Ovary (tissue), 3 donors: ENCODE results near the gene CFAP73.

Source experiments
- EP300 ChIP-seq: sonication (generic); formaldehyde crosslinking; IDR thresholded peaks from one replicate; pipeline ENCODE4 v1.6.1; 2017; ENCODE audit warnings: antibody characterized with exemption
- POLR2A ChIP-seq: fragments of 450-650 bp; IDR thresholded peaks from one replicate; pipeline ENCODE4 v1.6.1; 2017; ENCODE audit warnings: antibody characterized with exemption, mild to moderate bottlenecking, moderate library complexity
- TF ChIP-seq, protein P1 (sequence below), 3 donors: fragments of 450-650 bp in 2 of 3; fragments of 200-600 bp in 1 of 3; IDR thresholded peaks; one replicate each; pipeline versions ENCODE4 v1.5.1 to v1.8.0; 2016 to 2022; ENCODE audit warnings: antibody characterized with exemption in 3 of 3, mild to moderate bottlenecking in 1 of 3
- donor health status: DM: no; HTN: no; CAD: no.

DNA sequence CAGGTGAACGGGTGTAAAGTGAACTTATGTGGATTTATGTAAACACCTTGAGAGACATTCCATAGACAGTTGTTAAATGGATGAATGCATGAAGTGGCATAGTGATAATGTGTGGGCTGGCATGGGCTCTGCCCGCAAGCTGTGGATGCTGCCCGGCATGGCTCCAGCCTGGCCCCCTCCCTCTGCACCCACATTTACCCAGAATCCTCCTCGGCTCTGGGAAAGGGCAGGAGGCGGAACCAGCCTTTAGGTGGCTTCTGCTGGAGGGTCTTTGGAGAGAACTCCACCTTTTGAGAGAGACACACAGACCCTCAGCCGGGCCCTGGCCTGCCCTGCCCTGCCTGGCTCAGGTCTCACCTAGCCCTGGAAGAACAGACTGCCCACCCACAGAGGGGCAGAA, 32.6 kb upstream of the CFAP73 start:
- TF ChIP-seq, protein P1, sequence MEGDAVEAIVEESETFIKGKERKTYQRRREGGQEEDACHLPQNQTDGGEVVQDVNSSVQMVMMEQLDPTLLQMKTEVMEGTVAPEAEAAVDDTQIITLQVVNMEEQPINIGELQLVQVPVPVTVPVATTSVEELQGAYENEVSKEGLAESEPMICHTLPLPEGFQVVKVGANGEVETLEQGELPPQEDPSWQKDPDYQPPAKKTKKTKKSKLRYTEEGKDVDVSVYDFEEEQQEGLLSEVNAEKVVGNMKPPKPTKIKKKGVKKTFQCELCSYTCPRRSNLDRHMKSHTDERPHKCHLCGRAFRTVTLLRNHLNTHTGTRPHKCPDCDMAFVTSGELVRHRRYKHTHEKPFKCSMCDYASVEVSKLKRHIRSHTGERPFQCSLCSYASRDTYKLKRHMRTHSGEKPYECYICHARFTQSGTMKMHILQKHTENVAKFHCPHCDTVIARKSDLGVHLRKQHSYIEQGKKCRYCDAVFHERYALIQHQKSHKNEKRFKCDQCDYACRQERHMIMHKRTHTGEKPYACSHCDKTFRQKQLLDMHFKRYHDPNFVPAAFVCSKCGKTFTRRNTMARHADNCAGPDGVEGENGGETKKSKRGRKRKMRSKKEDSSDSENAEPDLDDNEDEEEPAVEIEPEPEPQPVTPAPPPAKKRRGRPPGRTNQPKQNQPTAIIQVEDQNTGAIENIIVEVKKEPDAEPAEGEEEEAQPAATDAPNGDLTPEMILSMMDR (IDR thresholded peaks at IDR 0.05) = no peak
- TF ChIP-seq POLR2A (no peak), EP300 (no peak)
